Activated CD4-positive, alpha-beta memory T cell treated with anti-CD3 and anti-CD28 coated beads for 36 hours (primary cell): ENCODE data around the gene SKIDA1. TPM values are rescaled to one million over a fixed set of nuclear protein-coding genes. Genes with fewer than 3 reads are reported as not detected.

ENCODE experiments used
- microRNA-seq: library from miRNA; unstranded; fragments of <30 nt; microRNA quantifications from one replicate; pipeline ENCODE4 v1.2.0, GENCODE V29; 2022; ENCODE audit warnings: borderline number of aligned reads, borderline microRNAs expressed, borderline replicate concordance
- total RNA-seq, 2 experiments: library from RNA; stranded (reverse); gene quantifications; one replicate each; pipeline ENCODE4 v1.2.3, GENCODE V29; 2021

Gene SKIDA1
- total RNA-seq, 2 experiments from 2014 or later: 0.07 to 0.21 TPM

Small RNAs within 50 kb of the gene (microRNA-seq; reads per million reads assigned to microRNA genes)
- not detected for gene MIR1915

Other genes starting within 250 kb of the SKIDA1 start
- gene MLLT10, start 8.6 kb upstream of the SKIDA1 start, total RNA-seq: 10 to 100 TPM; 32.8 to 35.4 TPM